Choroid plexus epithelial cell (primary cell): ENCODE measurements around the gene EXOC6.
"Not testable (repeated sequence)": the region's sequence is repeated elsewhere in the genome, so short reads cannot be mapped to it uniquely, and the experiment has no call there.

ENCODE experiments used
- DNase-seq: peaks from one replicate; pipeline ENCODE4 v3.0.0-alpha.2; 2010; ENCODE audit warnings: low read depth
- H3K4me3 ChIP-seq: 2 replicates; pipeline ENCODE4 v1.5.1; 2011; ENCODE audit warnings: low read depth, mild to moderate bottlenecking, control low read depth, low read length, moderate library complexity
- CTCF ChIP-seq: conservative IDR thresholded peaks from 2 replicates; pipeline ENCODE4 v1.5.1; 2011; ENCODE audit warnings: low read depth, mild to moderate bottlenecking, control low read depth, inconsistent platforms, low read length, moderate library complexity

Gene EXOC6

DNA sequence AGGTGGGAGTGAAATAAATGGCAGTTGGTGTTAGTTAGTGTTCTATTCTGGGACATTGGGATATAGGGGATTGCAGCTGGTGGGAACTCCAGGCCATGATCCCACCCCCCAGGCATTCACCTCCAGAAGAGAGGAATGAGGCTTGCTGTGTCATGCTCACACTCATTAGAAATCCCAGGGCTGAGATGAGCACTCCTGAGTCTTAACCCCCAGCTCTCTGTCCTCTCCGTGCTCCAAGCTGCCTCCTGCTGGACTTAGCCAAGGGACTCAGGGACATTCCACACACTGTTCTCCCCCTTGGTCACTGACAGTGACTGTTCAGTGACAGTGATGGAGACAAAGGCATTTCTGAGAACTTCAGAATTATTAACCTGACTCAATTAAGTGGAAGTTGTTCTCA lies 246.9 kb downstream of the EXOC6 start:
- H3K4me3 ChIP-seq = no peak overlapping the region
- TF ChIP-seq CTCF = no peak
- no peak for DNase-seq

DNA sequence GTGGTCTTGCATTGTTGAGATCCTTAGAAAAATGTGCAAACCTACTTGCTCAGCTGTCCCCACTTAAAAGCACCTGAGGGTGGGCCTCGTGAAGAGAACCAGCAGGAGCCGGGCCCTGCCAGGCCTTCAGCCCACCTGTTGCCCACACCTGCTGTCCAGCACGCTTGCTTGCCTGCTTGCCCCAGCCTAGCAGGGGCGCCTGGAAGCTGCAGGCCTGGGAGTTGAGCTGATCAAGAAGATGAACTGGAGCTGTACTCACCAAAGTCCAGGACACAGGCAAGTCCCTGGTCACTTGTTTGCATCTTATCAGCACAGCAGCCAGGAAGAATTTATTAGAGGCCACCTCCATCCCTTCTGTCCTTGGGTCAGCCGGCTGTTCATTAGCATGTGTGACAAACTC lies 248.6 kb downstream of the EXOC6 start:
- no peak overlapping the region for H3K4me3 ChIP-seq
- no peak for DNase-seq
- TF ChIP-seq CTCF = no peak

DNA sequence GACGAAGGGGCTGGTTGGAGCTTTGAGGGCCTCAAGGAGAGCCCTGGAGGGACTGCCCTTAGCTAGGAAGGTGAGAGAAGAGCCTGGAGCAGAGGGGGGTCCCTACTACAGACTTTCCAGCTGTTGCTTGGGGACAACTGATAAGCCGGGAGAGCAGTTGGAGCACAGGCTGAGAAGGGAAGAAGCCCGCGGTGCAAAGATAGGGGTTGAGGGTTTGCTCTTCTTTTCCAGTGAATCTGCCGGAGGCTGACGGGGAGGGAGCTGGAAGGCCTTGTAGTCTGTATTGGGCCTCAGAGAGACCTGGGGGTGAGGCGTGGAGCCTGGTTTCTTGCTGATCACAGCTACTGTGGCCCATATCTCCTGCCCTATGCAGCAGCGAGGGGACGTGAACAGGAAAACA lies 249.1 kb downstream of the EXOC6 start:
- TF ChIP-seq CTCF = no peak
- no peak overlapping the region for H3K4me3 ChIP-seq
- DNase-seq = no peak

DNA sequence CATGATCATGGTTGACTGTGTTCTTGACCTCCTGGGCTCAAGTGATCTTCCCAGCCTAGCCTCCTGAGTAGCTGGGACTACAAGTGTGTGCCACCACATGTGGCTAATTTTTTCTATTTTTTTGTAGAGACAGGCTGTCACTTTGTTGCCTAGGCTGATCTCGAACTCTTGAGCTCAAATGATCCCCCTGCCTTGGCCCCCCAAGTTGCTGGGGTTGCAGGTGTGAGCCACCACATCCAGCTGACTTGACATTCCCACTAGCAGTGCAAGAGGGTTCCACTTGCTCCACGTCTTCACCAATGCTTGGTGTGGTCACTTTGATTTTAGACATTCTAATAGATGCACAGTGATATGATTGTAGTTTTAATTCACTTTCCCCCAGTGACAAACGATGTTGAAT lies 250.5 kb downstream of the EXOC6 start:
- DNase-seq = no peak
- no peak overlapping the region for H3K4me3 ChIP-seq
- TF ChIP-seq CTCF = no peak

- no peak for DNase-seq
- no peak overlapping the region for H3K4me3 ChIP-seq
- TF ChIP-seq CTCF = no peak
These were observed 251.3 kb downstream of the EXOC6 start for GRCh38 chr10:93099670-93100069.

DNA sequence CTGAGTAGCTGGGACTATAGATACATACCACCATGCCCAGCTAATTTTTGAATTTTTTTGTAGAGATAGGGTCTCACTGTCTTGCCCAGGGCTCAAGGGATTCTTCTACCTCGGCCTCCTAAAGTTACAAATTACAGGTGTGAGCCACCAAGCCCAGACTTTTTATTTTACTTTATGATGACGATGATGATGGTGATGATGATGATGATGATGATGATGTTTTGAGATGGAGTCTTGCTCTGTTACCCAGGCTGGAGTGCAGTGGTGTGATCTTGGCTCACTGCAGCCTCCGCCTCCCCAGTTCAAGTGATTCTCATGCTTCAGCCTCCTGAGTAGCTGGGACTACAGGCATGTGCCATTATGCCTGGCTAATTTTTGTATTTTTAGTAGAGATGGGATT lies 252.8 kb downstream of the EXOC6 start:
- not testable (repeated sequence) for H3K4me3 ChIP-seq, DNase-seq

- DNase-seq = no peak
- no peak for TF ChIP-seq CTCF
- no peak overlapping the region for H3K4me3 ChIP-seq
These were observed 255.6 kb downstream of the EXOC6 start for GRCh38 chr10:93103953-93104352.

DNA sequence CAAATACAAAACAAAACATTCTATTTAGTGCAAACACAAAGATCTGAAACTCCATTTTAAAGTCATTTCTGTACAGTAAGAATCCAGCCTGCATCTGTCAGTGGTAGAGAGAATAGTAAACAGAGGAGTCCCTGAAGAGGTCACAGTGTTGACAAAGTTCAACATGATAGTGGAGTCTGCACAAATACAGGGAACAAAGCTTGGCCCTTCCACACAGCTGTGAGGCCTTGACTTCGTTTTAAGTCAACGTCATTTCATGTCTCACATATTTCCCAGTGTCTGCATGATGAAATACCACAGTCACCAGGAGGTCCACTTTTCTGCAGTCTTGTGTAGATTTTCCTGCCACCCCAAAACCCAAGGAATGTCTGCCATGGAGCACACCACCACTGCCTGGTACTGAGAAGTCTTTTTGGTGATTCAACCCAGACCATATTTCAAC lies 258.3 kb downstream of the EXOC6 start:
- no peak for TF ChIP-seq CTCF
- H3K4me3 ChIP-seq = no peak overlapping the region
- DNase-seq = peak; percentile 98
